Right lobe of liver (tissue), 6 donors: ENCODE results near the gene USF2. TPM values are rescaled to one million over a fixed set of nuclear protein-coding genes. Genes with fewer than 3 reads are reported as not detected.

Experiments
- ATAC-seq, 4 donors: fragments of 200-7000 bp; cut with Tn5 transposase; one replicate each; pipeline ENCODE4 v1.9.1; 2020; ENCODE audit warnings: mild to moderate bottlenecking in 4 of 4, moderate library complexity in 4 of 4
- DNase-seq, 3 donors: peaks; one replicate each; pipeline ENCODE4 v3.0.0-alpha.2; 2020
- H3K27ac ChIP-seq, 3 donors: fragments of 200-600 bp; one replicate each; pipeline ENCODE4 v1.8.0; 2022
- H3K27me3 ChIP-seq, 2 donors: fragments of 200-600 bp; one replicate each; pipeline ENCODE4 v1.8.0; 2022
- H3K36me3 ChIP-seq, 4 donors: fragments of 200-600 bp; sonication (generic) in 1 of 4; one replicate each; pipeline versions ENCODE4 v1.5.1 to v1.8.0; 2017 to 2022; ENCODE audit warnings: control low read depth in 1 of 4
- H3K4me1 ChIP-seq, 4 donors: fragments of 200-600 bp; sonication (generic) in 1 of 4; one replicate each; pipeline versions ENCODE4 v1.5.1 to v1.8.0; 2017 to 2022; ENCODE audit warnings: control low read depth in 1 of 4
- H3K4me3 ChIP-seq, 3 donors: fragments of 200-600 bp; one replicate each; pipeline ENCODE4 v1.8.0; 2022
- H3K9me3 ChIP-seq, 4 donors: fragments of 200-600 bp; sonication (generic) in 1 of 4; one replicate each; pipeline versions ENCODE4 v1.5.1 to v1.8.0; 2017 to 2022; ENCODE audit warnings: control low read depth in 1 of 4
- CTCF ChIP-seq, 4 donors: fragments of 200-600 bp in 3 of 4; fragments of 450-650 bp in 1 of 4; IDR thresholded peaks; one replicate each; pipeline versions ENCODE4 v1.5.1 to v1.8.0; 2016 to 2022; ENCODE audit warnings: antibody characterized with exemption in 4 of 4, mild to moderate bottlenecking in 2 of 4
- POLR2A ChIP-seq: fragments of 450-650 bp; IDR thresholded peaks from one replicate; pipeline ENCODE4 v1.6.1; 2017; ENCODE audit warnings: antibody characterized with exemption, mild to moderate bottlenecking
- WGBS: methylation state at CpG from one replicate; pipeline ENCODE4 v1.1.6; 2018; ENCODE audit warnings: low coverage, low lambda C conversion rate; ENCODE audit not compliant: insufficient coverage; ENCODE audit errors: missing lambda C conversion rate; 5-methylcytosine and 5-hydroxymethylcytosine counted together
- intact Hi-C, 2 donors: fragments of 100-400 bp; cut with DNase I; formaldehyde crosslinking; loops; one replicate each; pipeline versions ENCODE4 v1.11.2 to v1.14.1; 2022
- total RNA-seq, 6 experiments: library from RNA; depleted of rRNA in 2 of 6; stranded (reverse); fragments of >200 nt in 2 of 6; fragmentation: NEBNext Ultra II Directional in 3 of 6; extraction: Animal tissue kit (Norgen Biotek cat#: 25700) in 3 of 6; gene quantifications; one replicate each; pipeline versions ENCODE4 v1.1.0 to v1.2.4, GENCODE V29; 2016 to 2023
- donor health status: DM: no; HTN: yes; CAD: no.
- donor health status: DM: no; HTN: no; CAD: no.
- donor health status: DM: no; HTN: no; CAD: no.
- donor health status: DM: no; HTN: yes; CAD: no.
- donor health status: DM: no; HTN: yes; CAD: no.

USF2 gene
- total RNA-seq, 6 experiments from 2014 or later, result 65.4 to 78.5 (median 75.7) TPM

DNA sequence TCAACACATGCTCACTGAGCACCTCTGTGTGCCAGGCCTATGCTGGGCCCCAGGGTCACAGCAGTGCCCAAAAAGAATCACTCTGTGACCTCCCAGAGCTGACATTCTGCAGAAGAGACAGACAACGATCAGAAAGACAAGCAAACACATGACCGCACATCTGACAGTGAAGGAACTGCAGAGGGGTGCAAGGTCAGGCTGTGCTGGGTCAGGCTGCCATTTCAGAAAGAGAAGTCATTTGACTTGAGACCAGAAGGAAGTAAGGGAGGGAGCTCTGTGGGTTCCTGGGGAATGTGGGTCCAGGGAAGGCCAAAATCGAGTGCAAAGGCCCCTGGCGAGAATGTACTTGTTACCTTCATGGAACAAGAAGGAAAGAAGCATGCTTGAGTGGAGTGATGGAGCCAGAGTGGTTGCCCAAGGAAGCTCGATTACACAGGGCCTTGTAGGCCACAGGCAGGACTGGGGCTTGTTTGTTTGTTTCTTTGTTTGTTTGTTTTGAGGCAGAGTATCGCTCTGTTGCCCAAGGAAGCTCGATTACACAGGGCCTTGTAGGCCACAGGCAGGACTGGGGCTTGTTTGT, 48.8 kb downstream of the USF2 start:
- DNase-seq, result no peak

DNA sequence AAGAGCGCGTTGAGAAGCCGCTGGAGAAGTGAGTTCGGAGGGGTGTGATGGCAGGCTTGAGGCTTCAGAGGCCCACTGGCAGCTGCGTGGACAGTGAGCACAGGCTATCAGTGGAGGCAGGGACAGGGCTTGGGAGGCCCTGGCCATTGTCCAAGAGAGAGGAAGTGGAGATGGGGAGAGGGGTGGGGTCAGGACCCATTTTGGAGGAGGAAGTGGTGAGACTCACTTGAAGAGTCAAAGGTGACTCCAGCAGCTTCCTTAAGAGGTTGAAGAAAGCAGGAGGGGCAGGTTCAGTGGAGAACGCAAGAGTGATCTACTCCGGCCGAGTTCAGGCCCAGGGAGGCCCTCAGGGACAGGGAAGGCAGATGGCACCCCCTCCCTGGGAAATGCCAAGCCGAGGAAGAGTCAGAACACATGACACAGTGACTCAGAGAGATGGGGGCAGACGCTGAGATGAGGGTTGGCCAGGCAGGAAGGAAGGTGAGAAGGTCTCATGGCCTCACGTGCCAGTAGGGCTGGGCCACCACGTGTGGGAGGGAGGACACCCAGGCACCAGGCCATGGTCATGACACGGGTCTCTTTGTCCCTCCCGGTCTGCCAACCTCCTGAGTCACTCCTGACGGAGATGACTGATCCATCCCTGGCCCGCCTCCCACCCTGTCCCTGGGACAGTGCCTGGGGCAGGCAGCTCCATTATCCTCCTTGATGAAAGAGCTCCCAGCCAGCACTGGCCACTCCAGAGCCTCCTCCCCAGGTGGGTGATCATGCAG, 50.1 kb downstream of the USF2 start:
- no peak for TF ChIP-seq CTCF (IDR thresholded peaks at IDR 0.05)
- TF ChIP-seq POLR2A, result no peak
- ATAC-seq, result peak; percentile 68 to 83 (median 76)

More for the DNA sequence above, 48.8 kb downstream of the USF2 start:
- ATAC-seq, result peak; percentile 9 to 43 (median 18)
- Histone ChIP-seq H3K4me3 (no peak overlapping the region), H3K27ac (no peak overlapping the region), H3K36me3 (no peaks in the 10 kb centered on the region), H3K4me1 (no peaks in the 10 kb centered on the region), H3K27me3 (no peaks in the 10 kb centered on the region), H3K9me3 (no peaks in the 10 kb centered on the region)
- TF ChIP-seq POLR2A (no peak), CTCF (IDR thresholded peaks at IDR 0.05) (no peak)
- WGBS, result 68% methylated on average over 7 of the region's 7 CpGs
- intact Hi-C loops, result no loop called here

GRCh38 chr19:35320065-35320713, 51.4 kb downstream of the USF2 start:
- no peak for DNase-seq
- peak; percentile 34 to 64 (median 44) for ATAC-seq
- TF ChIP-seq CTCF (IDR thresholded peaks at IDR 0.05), result no peak
- no peak for TF ChIP-seq POLR2A
- intact Hi-C loops, result no loop called here
- Histone ChIP-seq H3K27ac (peak overlapping the region in 1 of 3 donors; percentile 13), H3K4me1 (no peaks in the 10 kb centered on the region), H3K36me3 (no peaks in the 10 kb centered on the region), H3K4me3 (no peak overlapping the region), H3K9me3 (no peaks in the 10 kb centered on the region), H3K27me3 (no peaks in the 10 kb centered on the region)
- WGBS, result 63% methylated on average over 6 of the region's 12 CpGs

More for the DNA sequence above, 50.1 kb downstream of the USF2 start:
- no peaks in the 10 kb centered on the region for H3K4me1 ChIP-seq
- H3K27ac ChIP-seq, result peak overlapping the region in 1 of 3 donors; percentile 33
- H3K36me3 ChIP-seq, result no peaks in the 10 kb centered on the region
- no peaks in the 10 kb centered on the region for H3K27me3 ChIP-seq
- intact Hi-C loops, result no loop called here
- WGBS, result 63% methylated on average over 6 of the region's 16 CpGs
- no peak overlapping the region for H3K4me3 ChIP-seq
- peak in 2 of 3 donors; percentile 67 to 81 for DNase-seq
- H3K9me3 ChIP-seq, result no peaks in the 10 kb centered on the region

DNA sequence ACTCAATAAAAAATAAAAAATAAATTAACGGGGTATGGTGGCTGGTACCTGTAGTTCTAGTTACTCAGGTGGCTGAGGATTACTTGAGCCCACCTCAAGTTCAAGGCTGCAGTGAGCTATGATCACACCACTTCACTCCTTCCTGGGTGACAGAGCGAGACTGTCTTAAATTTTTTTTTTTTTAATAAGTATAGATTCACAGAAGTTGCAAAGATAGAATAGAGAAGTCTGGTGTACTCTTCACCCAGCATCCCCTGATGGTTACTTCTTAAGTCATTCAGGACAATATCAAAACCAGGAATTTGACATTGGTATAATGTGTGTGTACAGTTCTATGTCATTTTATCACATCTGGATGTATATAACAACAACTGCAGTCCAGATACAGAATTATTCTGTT, 52.5 kb downstream of the USF2 start:
- intact Hi-C loops, result no loop called here
- Histone ChIP-seq H3K4me1 (no peaks in the 10 kb centered on the region), H3K27me3 (no peaks in the 10 kb centered on the region), H3K4me3 (no peak overlapping the region), H3K36me3 (no peaks in the 10 kb centered on the region), H3K27ac (no peak overlapping the region), H3K9me3 (no peaks in the 10 kb centered on the region)
- 75% methylated on average over 2 of the region's 2 CpGs for WGBS
- TF ChIP-seq POLR2A (no peak), CTCF (IDR thresholded peaks at IDR 0.05) (no peak)
- DNase-seq (no peak), ATAC-seq (no peak)
